ENCODE measurements around the gene MARK3. TPM values are rescaled to one million over a fixed set of nuclear protein-coding genes. Genes with fewer than 3 reads are reported as not detected.

MARK3 gene
- total and polyA plus RNA-seq, 2 donors (not counting 1 experiment from before 2014, with no cell fraction given): 73.0 to 142 TPM

GRCh38 chr14:103532216-103533136, 147.3 kb downstream of the MARK3 start:
- no peaks in the 10 kb centered on the region for H3K9me3 Mint-ChIP-seq (ENCODE audit: insufficient read depth)
- H3K27me3 Mint-ChIP-seq: no peaks in the 10 kb centered on the region
- no peaks in the 10 kb centered on the region for H3K27me3 ChIP-seq (replicated peaks in 1 of 4; ENCODE audit: control extremely low read depth in 1 of 4, control insufficient read depth in 3 of 4, insufficient read depth in 4 of 4, low read length in 3 of 4)
- DNase-seq: no peak
- peaks cover 24% of the 10 kb centered on the region for H3K79me2 ChIP-seq (ENCODE audit: control insufficient read depth, insufficient read depth, low read length)
- H3K9me3 ChIP-seq (ENCODE audit: control extremely low read depth in 1 of 3, control insufficient read depth in 2 of 3, insufficient read depth in 1 of 3, low read length in 2 of 3): no peaks in the 10 kb centered on the region
- ChIA-PET CTCF (interaction anchor here (0.6 to 6.2 kb wide), 3 partner anchors 13 to 180 kb away, joined by 3 to 33 read pairs (median 4); no protein-coding TSS in a partner anchor), POLR2A (no interaction called here)
- intact Hi-C loops (cut with micrococcal nuclease): no loop called here
- peaks cover 24 to 35% of the 10 kb centered on the region in 2 donors for H3K4me1 ChIP-seq (ENCODE audit: control insufficient read depth in 2 of 2, insufficient read depth in 2 of 2, low read length in 2 of 2)
- WGBS (ENCODE audit: insufficient coverage): 97% methylated on average over 31 of the region's 32 CpGs
- TF ChIP-seq EZH2 (IDR thresholded peaks at IDR 0.05; ENCODE audit: borderline replicate concordance, insufficient read depth, low read depth, low read length, poor library complexity, severe bottlenecking) (no peak), CTCF (IDR thresholded peaks at IDR 0.05) (no peak)
- H3K4me3 Mint-ChIP-seq: no peak overlapping the region
- ATAC-seq (ENCODE audit: low read depth): no peak
- peaks cover 0 to 11% of the 10 kb centered on the region in 2 experiments for H3K36me3 ChIP-seq (replicated peaks in 1 of 2; ENCODE audit: control extremely low read depth in 1 of 2, control insufficient read depth in 1 of 2, extremely low read depth in 1 of 2, insufficient read depth in 2 of 2, low read length in 1 of 2)
- no peak overlapping the region for H3K4me3 ChIP-seq (ENCODE audit: control extremely low read depth in 1 of 5, extremely low read depth in 1 of 5, insufficient read depth in 1 of 5, low read depth in 2 of 5, low read length in 4 of 5)
- no peak overlapping the region for H3K9ac ChIP-seq (ENCODE audit: low read length)
- peaks cover 34% of the 10 kb centered on the region for H4K20me1 ChIP-seq (ENCODE audit: control insufficient read depth, insufficient read depth, low read length, poor library complexity, severe bottlenecking)
- H3K27ac Mint-ChIP-seq: no peak overlapping the region
- H3K27ac ChIP-seq (ENCODE audit: low read length in 2 of 2): no peak overlapping the region
- H2AFZ ChIP-seq (ENCODE audit: insufficient read depth, low read depth, low read length, poor library complexity, severe bottlenecking): no peak overlapping the region
- H3K4me2 ChIP-seq (replicated peaks; ENCODE audit: low read depth, low read length, poor library complexity, severe bottlenecking): no peak overlapping the region
- H3K4me1 Mint-ChIP-seq: peaks cover 32% of the 10 kb centered on the region

Data from B cell (primary cell).